GM19035 (cell line): Measurements from ENCODE around the gene SLX9.

ENCODE experiments used
- ATAC-seq: cut with Tn5 transposase; IDR thresholded peaks from one replicate; pipeline ENCODE4 v1.9.1; 2021; ENCODE audit not compliant: unreplicated experiment

The SLX9 gene

GRCh38 chr21:44939532-44940115, at the start of gene SLX9:
Gene SLX9 (plus strand): TSS chr21:44940029. CDS start chr21:44940058, 29 bp downstream.
- peak; percentile 84 for ATAC-seq

GRCh38 chr21:44890338-44890931, 49.4 kb upstream of the SLX9 start:
- ATAC-seq: no peak

GRCh38 chr21:44890961-44891541, 48.8 kb upstream of the SLX9 start:
- ATAC-seq: no peak

- ATAC-seq: no peak
These were observed 48.2 kb upstream of the SLX9 start for GRCh38 chr21:44891631-44892031.

GRCh38 chr21:44892095-44892494, 47.7 kb upstream of the SLX9 start:
- ATAC-seq: no peak

GRCh38 chr21:44892536-44893277, 47.1 kb upstream of the SLX9 start:
- no peak for ATAC-seq

- no peak for ATAC-seq
These were observed 46.6 kb upstream of the SLX9 start for GRCh38 chr21:44893278-44893556.

- no peak for ATAC-seq
These were observed 45.7 kb upstream of the SLX9 start for GRCh38 chr21:44893948-44894656.

GRCh38 chr21:44894687-44895302, 45.0 kb upstream of the SLX9 start:
- ATAC-seq: no peak

GRCh38 chr21:44895859-44896258, 44.0 kb upstream of the SLX9 start:
- no peak for ATAC-seq

- ATAC-seq: no peak
These were observed 43.1 kb upstream of the SLX9 start for GRCh38 chr21:44896561-44897286.

GRCh38 chr21:44897326-44898010, 42.4 kb upstream of the SLX9 start:
- ATAC-seq: no peak

- ATAC-seq: no peak
These were observed 41.8 kb upstream of the SLX9 start for GRCh38 chr21:44898011-44898488.

- no peak for ATAC-seq
These were observed 40.7 kb upstream of the SLX9 start for GRCh38 chr21:44898851-44899767.

- ATAC-seq: no peak
These were observed 39.9 kb upstream of the SLX9 start for GRCh38 chr21:44899768-44900558.

GRCh38 chr21:44900559-44901251, 39.1 kb upstream of the SLX9 start:
- ATAC-seq: no peak

GRCh38 chr21:44901391-44902074, 38.3 kb upstream of the SLX9 start:
- no peak for ATAC-seq
